Gastroesophageal sphincter (tissue), 4 donors: ENCODE results near the gene ADCY6. TPM values are rescaled to one million over a fixed set of nuclear protein-coding genes. Genes with fewer than 3 reads are reported as not detected.
"Not testable (repeated sequence)": the region's sequence is repeated elsewhere in the genome, so short reads cannot be mapped to it uniquely, and the experiment has no call there.

Experiments
- ATAC-seq: fragments of 150-250 bp; one replicate; pipeline ENCODE4 v1.9.1; 2016; ENCODE audit warnings: mild to moderate bottlenecking, moderate library complexity
- H3K27ac ChIP-seq, 4 donors: fragments of 200-600 bp; sonication (generic) in 3 of 4; 1 replicate in 3 of 4; 2 replicates in 1 of 4; pipeline ENCODE4 v1.5.1; 2016 to 2019
- H3K27me3 ChIP-seq: fragments of 200-600 bp; sonication (generic); one replicate; pipeline ENCODE4 v1.5.1; 2019
- H3K36me3 ChIP-seq, 2 donors: fragments of 200-600 bp; sonication (generic); one replicate each; pipeline ENCODE4 v1.5.1; 2019; ENCODE audit warnings: control low read depth in 1 of 2
- H3K4me1 ChIP-seq, 3 donors: fragments of 200-600 bp; sonication (generic); 1 replicate in 2 of 3; 2 replicates in 1 of 3; pipeline ENCODE4 v1.5.1; 2016 to 2019; ENCODE audit warnings: control low read depth in 2 of 3
- H3K4me3 ChIP-seq, 2 donors: fragments of 200-600 bp; sonication (generic); one replicate each; pipeline ENCODE4 v1.5.1; 2019; ENCODE audit warnings: mild to moderate bottlenecking in 1 of 2, moderate library complexity in 1 of 2
- H3K9me3 ChIP-seq, 3 donors: fragments of 200-600 bp; sonication (generic); one replicate each; pipeline ENCODE4 v1.5.1; 2017 to 2019; ENCODE audit warnings: control low read depth in 2 of 3
- EP300 ChIP-seq: sonication (generic); formaldehyde crosslinking; IDR thresholded peaks from one replicate; pipeline ENCODE4 v1.6.1; 2017; ENCODE audit warnings: antibody characterized with exemption, mild to moderate bottlenecking
- POLR2A ChIP-seq, 2 donors: fragments of 450-650 bp; IDR thresholded peaks; one replicate each; pipeline ENCODE4 v1.6.1; 2017; ENCODE audit warnings: antibody characterized with exemption in 2 of 2, mild to moderate bottlenecking in 2 of 2, moderate library complexity in 1 of 2
- POLR2AphosphoS5 ChIP-seq: sonication (generic); formaldehyde crosslinking; IDR thresholded peaks from one replicate; pipeline ENCODE4 v1.6.1; 2017; ENCODE audit warnings: antibody characterized with exemption
- WGBS, 2 donors: methylation state at CpG; one replicate each; pipeline ENCODE4 v1.1.5; 2018; ENCODE audit warnings: low coverage in 1 of 2; 5-methylcytosine and 5-hydroxymethylcytosine counted together
- total RNA-seq, 4 donors: library from RNA; depleted of rRNA; stranded (reverse); fragments of >200 nt; gene quantifications; one replicate each; pipeline ENCODE4 v1.1.0, GENCODE V29; 2016
- TF ChIP-seq, protein P1 (sequence below), 4 experiments: fragments of 200-600 bp in 2 of 4; fragments of 450-650 bp in 2 of 4; sonication (generic) in 1 of 4; IDR thresholded peaks; one replicate each; pipeline ENCODE4 v1.5.1; 2017 to 2019; ENCODE audit warnings: antibody characterized with exemption in 4 of 4, mild to moderate bottlenecking in 2 of 4, moderate library complexity in 2 of 4

ADCY6 gene
- total RNA-seq, 4 donors from 2014 or later: 21.9 to 33.0 (median 29.0) TPM

DNA sequence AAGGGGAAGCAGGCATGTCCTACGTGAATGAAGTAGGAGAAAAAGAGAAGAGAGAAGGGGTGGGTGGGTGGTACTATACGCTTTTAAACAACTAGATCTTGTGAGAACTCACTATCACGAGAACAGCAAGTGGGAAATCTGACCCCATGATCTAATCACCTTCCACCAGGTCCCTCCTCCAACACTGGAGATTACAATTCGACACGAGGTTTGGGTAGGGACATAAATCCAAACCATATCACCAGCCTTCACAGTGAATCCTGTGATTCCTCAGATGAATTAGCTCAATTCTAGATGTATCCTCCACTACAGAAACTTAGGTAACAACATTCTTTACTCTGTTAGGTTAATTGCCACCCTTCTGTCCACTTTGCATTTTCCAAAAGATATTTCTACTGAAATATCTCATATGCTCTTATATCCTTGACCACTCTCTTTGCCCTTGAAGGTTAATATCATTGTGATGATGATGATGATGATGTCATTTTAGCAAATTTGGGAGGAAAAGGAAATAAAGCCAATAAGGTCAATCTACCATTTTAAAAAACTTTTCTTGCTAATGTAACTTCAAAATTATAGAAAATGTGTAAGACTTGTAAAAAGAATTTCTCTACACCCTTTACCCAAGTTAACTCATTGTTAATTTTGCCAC lies 49.1 kb downstream of the ADCY6 start:
- no peaks in the 10 kb centered on the region for H3K36me3 ChIP-seq
- 19 to 45% methylated on average over 4 to 5 of the region's 5 CpGs for WGBS, 2 donors
- no peaks in the 10 kb centered on the region for H3K4me1 ChIP-seq
- ATAC-seq: no peak
- H3K27me3 ChIP-seq: peaks cover 30% of the 10 kb centered on the region
- H3K27ac ChIP-seq: no peak overlapping the region
- no peaks in the 10 kb centered on the region for H3K9me3 ChIP-seq
- TF ChIP-seq POLR2A (IDR thresholded peaks at IDR 0.05): no peak
- TF ChIP-seq, protein P1, sequence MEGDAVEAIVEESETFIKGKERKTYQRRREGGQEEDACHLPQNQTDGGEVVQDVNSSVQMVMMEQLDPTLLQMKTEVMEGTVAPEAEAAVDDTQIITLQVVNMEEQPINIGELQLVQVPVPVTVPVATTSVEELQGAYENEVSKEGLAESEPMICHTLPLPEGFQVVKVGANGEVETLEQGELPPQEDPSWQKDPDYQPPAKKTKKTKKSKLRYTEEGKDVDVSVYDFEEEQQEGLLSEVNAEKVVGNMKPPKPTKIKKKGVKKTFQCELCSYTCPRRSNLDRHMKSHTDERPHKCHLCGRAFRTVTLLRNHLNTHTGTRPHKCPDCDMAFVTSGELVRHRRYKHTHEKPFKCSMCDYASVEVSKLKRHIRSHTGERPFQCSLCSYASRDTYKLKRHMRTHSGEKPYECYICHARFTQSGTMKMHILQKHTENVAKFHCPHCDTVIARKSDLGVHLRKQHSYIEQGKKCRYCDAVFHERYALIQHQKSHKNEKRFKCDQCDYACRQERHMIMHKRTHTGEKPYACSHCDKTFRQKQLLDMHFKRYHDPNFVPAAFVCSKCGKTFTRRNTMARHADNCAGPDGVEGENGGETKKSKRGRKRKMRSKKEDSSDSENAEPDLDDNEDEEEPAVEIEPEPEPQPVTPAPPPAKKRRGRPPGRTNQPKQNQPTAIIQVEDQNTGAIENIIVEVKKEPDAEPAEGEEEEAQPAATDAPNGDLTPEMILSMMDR (IDR thresholded peaks at IDR 0.05): no peak
- no peak for TF ChIP-seq EP300
- no peak for TF ChIP-seq POLR2AphosphoS5
- no peak overlapping the region for H3K4me3 ChIP-seq

DNA sequence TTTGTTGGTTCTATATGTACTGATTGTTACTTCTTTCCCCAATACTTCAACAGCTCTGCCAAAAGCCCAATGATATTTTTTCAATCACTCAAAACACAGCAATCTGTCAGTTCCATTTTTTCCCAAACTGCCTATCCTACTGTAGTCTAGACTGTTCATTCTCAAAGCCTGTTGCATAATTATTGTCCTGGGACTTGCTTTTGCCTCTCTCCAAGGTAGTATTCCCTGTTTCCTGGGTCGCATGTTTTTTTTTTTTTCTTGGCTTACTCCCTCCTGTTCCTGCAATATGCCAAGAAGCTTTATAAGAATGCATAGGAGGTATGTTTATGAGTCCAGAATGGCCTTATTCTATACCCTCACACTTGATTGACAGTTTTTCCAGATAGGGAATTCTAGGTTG lies 52.4 kb downstream of the ADCY6 start:
- no peak for ATAC-seq
- H3K36me3 ChIP-seq: no peaks in the 10 kb centered on the region
- H3K4me3 ChIP-seq: no peak overlapping the region
- TF ChIP-seq POLR2AphosphoS5 (no peak), EP300 (no peak), POLR2A (IDR thresholded peaks at IDR 0.05) (no peak)
- TF ChIP-seq, protein P1 (IDR thresholded peaks at IDR 0.05): no peak
- no peaks in the 10 kb centered on the region for H3K4me1 ChIP-seq
- H3K9me3 ChIP-seq: no peaks in the 10 kb centered on the region
- H3K27ac ChIP-seq: no peak overlapping the region
- peaks cover 11% of the 10 kb centered on the region for H3K27me3 ChIP-seq
- 50 to 65% methylated on average over 1 of the region's 1 CpG for WGBS, 2 donors

DNA sequence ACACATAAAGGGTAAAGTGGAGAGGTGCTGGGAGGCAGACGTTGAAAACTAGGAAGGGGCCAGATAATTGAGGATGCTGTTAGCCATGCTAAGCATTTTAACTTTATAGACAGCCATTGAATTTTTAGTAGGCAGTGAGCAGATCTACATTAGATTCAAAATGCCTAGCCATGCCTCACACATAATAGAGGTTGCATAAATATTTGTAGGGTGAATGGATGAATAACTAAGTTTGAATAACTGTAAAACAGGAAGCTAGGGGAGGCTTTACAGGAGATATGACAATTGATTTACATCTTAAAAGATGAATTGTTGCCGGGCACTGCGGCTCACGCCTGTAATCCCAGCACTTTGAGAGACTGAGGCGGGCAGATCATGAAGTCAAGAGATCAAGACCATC lies 60.1 kb downstream of the ADCY6 start:
- TF ChIP-seq, protein P1 (IDR thresholded peaks at IDR 0.05): no peak
- no peak for TF ChIP-seq EP300
- no peak for TF ChIP-seq POLR2A (IDR thresholded peaks at IDR 0.05)
- TF ChIP-seq POLR2AphosphoS5: no peak
- WGBS, 2 donors: 55 to 83% methylated on average over 5 of the region's 5 CpGs
- Histone ChIP-seq H3K4me3 (no peak overlapping the region), H3K9me3 (no peaks in the 10 kb centered on the region), H3K27me3 (no peaks in the 10 kb centered on the region), H3K27ac (no peak overlapping the region), H3K36me3 (no peaks in the 10 kb centered on the region), H3K4me1 (no peaks in the 10 kb centered on the region)
- no peak for ATAC-seq

DNA sequence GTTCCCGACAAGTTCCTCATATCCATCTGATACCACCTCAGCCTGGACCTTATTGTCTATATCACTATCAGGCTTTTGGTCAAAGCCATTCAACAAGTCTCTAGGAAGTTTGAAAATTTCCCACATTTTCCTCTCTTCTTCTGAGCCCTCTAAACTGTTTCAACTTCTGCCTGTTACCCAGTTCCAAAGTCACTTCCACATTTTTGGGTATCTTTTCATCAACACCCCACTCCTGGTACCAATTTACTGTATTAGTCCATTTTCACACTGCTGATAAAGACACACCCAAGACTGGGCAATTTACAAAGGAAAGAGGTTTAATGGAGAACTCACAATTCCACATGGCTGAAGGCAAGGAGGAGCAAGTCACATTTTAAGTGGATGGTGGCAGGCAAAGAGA lies 68.2 kb downstream of the ADCY6 start:
- WGBS, 2 donors: 83 to 86% methylated on average over 1 of the region's 1 CpG
- H3K27ac ChIP-seq: not testable (repeated sequence)
- H3K9me3 ChIP-seq: peaks cover 0 to 17% (median 0%) of the 10 kb centered on the region in 3 donors

GRCh38 chr12:48720171-48720570 lies 68.7 kb downstream of the ADCY6 start:
- ATAC-seq, H3K27ac ChIP-seq: not testable (repeated sequence)
- WGBS, 2 donors: 59% methylated on average over 2 of the region's 2 CpGs; no CpG with 5 or more reads in 1 of the 2 donors

More for the DNA sequence above, 68.2 kb downstream of the ADCY6 start:
- ATAC-seq, H3K4me3 ChIP-seq, H3K27me3 ChIP-seq, H3K36me3 ChIP-seq: not testable (repeated sequence)
- peaks cover 0 to 11% (median 0%) of the 10 kb centered on the region in 3 donors for H3K4me1 ChIP-seq

GRCh38 chr12:48719002-48719401 lies 69.9 kb downstream of the ADCY6 start:
- Histone ChIP-seq H3K9me3 (peaks cover 0 to 17% (median 0%) of the 10 kb centered on the region in 3 donors), H3K4me1 (peaks cover 0 to 28% (median 10%) of the 10 kb centered on the region in 3 donors)
- not testable (repeated sequence) for H3K36me3 ChIP-seq, H3K27ac ChIP-seq, ATAC-seq, H3K4me3 ChIP-seq, H3K27me3 ChIP-seq
- 60 to 82% methylated on average over 3 to 4 of the region's 4 CpGs for WGBS, 2 donors

More at GRCh38 chr12:48720171-48720570, 68.7 kb downstream of the ADCY6 start:
- H3K36me3 ChIP-seq, H3K4me3 ChIP-seq, H3K27me3 ChIP-seq: not testable (repeated sequence)
- H3K9me3 ChIP-seq: peaks cover 0 to 17% (median 0%) of the 10 kb centered on the region in 3 donors
- peaks cover 0 to 16% (median 4%) of the 10 kb centered on the region in 3 donors for H3K4me1 ChIP-seq
